WTC11 (cell line): ENCODE data around the gene HDAC1. TPM values are rescaled to one million over a fixed set of nuclear protein-coding genes. Genes with fewer than 3 reads are reported as not detected.

Source experiments
- ATAC-seq: fragments of 200-7000 bp; cut with Tn5 transposase; 2 replicates; pipeline ENCODE4 v1.10.0; 2021; ENCODE audit warnings: mild to moderate bottlenecking, moderate library complexity
- CTCF ChIA-PET: fragments of 300-600 bp; sonication (Branson Sonifier 250); formaldehyde crosslinking; loops from one replicate; lab custom pipeline; 2021; ENCODE audit warnings: antibody characterized with exemption; lab: Charles Lee
- POLR2A ChIA-PET: fragments of 350-600 bp; sonication (Branson Sonifier 250); formaldehyde crosslinking; loops from one replicate; lab custom pipeline; 2021; ENCODE audit warnings: antibody characterized with exemption; lab: Charles Lee
- DNase-seq: peaks from one replicate; pipeline ENCODE4 v3.0.0; 2021; ENCODE audit warnings: low spot score
- H3K27ac Mint-ChIP-seq: 2 replicates; pipeline ENCODE4 v1.8.0; 2021; ENCODE audit warnings: mixed read lengths
- H3K27me3 Mint-ChIP-seq: 2 replicates; pipeline ENCODE4 v1.8.0; 2021; ENCODE audit warnings: low read depth, mild to moderate bottlenecking, moderate library complexity, mixed read lengths
- H3K36me3 Mint-ChIP-seq: 2 replicates; pipeline ENCODE4 v1.8.0; 2021; ENCODE audit warnings: mixed read lengths
- H3K4me1 Mint-ChIP-seq: 2 replicates; pipeline ENCODE4 v1.8.0; 2022; ENCODE audit warnings: mixed read lengths
- H3K4me3 Mint-ChIP-seq: 2 replicates; pipeline ENCODE4 v1.8.0; 2021; ENCODE audit warnings: mild to moderate bottlenecking, moderate library complexity, mixed read lengths
- H3K9me3 Mint-ChIP-seq: 2 replicates; pipeline ENCODE4 v1.8.0; 2021; ENCODE audit warnings: mixed read lengths
- ATF2 ChIP-seq: sonication (generic); formaldehyde crosslinking; IDR thresholded peaks from 2 replicates; pipeline ENCODE4 v1.8.1; 2022; ENCODE audit warnings: low read depth, missing genetic modification reagents, borderline replicate concordance
- CREB1 ChIP-seq: sonication (generic); formaldehyde crosslinking; IDR thresholded peaks from 2 replicates; pipeline ENCODE4 v1.8.0; 2023; ENCODE audit warnings: mild to moderate bottlenecking, missing genetic modification reagents
- FOXJ3 ChIP-seq: sonication (generic); formaldehyde crosslinking; IDR thresholded peaks from 2 replicates; pipeline ENCODE4 v1.9.0; 2021; ENCODE audit warnings: missing genetic modification reagents, mild to moderate bottlenecking, borderline replicate concordance
- GABPB1 ChIP-seq: sonication (generic); formaldehyde crosslinking; IDR thresholded peaks from 2 replicates; pipeline ENCODE4 v1.8.1; 2023; ENCODE audit warnings: mild to moderate bottlenecking, missing genetic modification reagents
- GTF2I ChIP-seq: fragments of 250-450 bp; sonication (Bioruptor Pico); conservative IDR thresholded peaks from 2 replicates; pipeline ENCODE4 v1.4.0; 2021; ENCODE audit warnings: mild to moderate bottlenecking
- HMGA2 ChIP-seq: fragments of 250-450 bp; sonication (Bioruptor Pico); IDR thresholded peaks from 2 replicates; pipeline ENCODE4 v1.4.0; 2021; ENCODE audit warnings: mild to moderate bottlenecking, moderate library complexity
- JUN ChIP-seq: sonication (generic); formaldehyde crosslinking; IDR thresholded peaks from 2 replicates; pipeline ENCODE4 v1.8.0; 2023; ENCODE audit warnings: mild to moderate bottlenecking, missing genetic modification reagents
- MLX ChIP-seq: sonication (generic); formaldehyde crosslinking; IDR thresholded peaks from 2 replicates; pipeline ENCODE4 v1.8.1; 2023; ENCODE audit warnings: mild to moderate bottlenecking, missing genetic modification reagents, moderate library complexity
- NFATC4 ChIP-seq: fragments of 250-450 bp; sonication (Bioruptor Pico); IDR thresholded peaks from 2 replicates; pipeline ENCODE4 v1.9.0; 2021; ENCODE audit warnings: mild to moderate bottlenecking
- NFYB ChIP-seq: sonication (generic); formaldehyde crosslinking; conservative IDR thresholded peaks from 2 replicates; pipeline ENCODE4 v1.8.0; 2022; ENCODE audit warnings: low read depth, missing genetic modification reagents
- NR1H2 ChIP-seq: sonication (generic); formaldehyde crosslinking; IDR thresholded peaks from 2 replicates; pipeline ENCODE4 v1.9.0; 2021; ENCODE audit warnings: mild to moderate bottlenecking, moderate library complexity, missing genetic modification reagents
- PREB ChIP-seq: sonication (generic); formaldehyde crosslinking; IDR thresholded peaks from 2 replicates; pipeline ENCODE4 v1.8.1; 2022; ENCODE audit warnings: mild to moderate bottlenecking, missing genetic modification reagents, moderate library complexity, borderline replicate concordance
- PRRX2 ChIP-seq: fragments of 250-450 bp; sonication (Bioruptor Pico); IDR thresholded peaks from 2 replicates; pipeline ENCODE4 v1.8.0; 2021; ENCODE audit warnings: mild to moderate bottlenecking
- RELA ChIP-seq: sonication (generic); formaldehyde crosslinking; IDR thresholded peaks from 2 replicates; pipeline ENCODE4 v1.8.1; 2022; ENCODE audit warnings: missing genetic modification reagents, mild to moderate bottlenecking, borderline replicate concordance
- SMAD3 ChIP-seq: sonication (generic); formaldehyde crosslinking; IDR thresholded peaks from 2 replicates; pipeline ENCODE4 v1.8.0; 2022; ENCODE audit warnings: missing genetic modification reagents, mild to moderate bottlenecking, borderline replicate concordance
- TCF7 ChIP-seq: sonication (generic); formaldehyde crosslinking; IDR thresholded peaks from 2 replicates; pipeline ENCODE4 v1.8.0; 2022; ENCODE audit warnings: mild to moderate bottlenecking, low read depth, missing genetic modification reagents, moderate library complexity
- TEAD4 ChIP-seq: sonication (generic); formaldehyde crosslinking; IDR thresholded peaks from 2 replicates; pipeline ENCODE4 v1.8.0; 2022; ENCODE audit warnings: mild to moderate bottlenecking, missing genetic modification reagents
- TP53 ChIP-seq: sonication (generic); formaldehyde crosslinking; IDR thresholded peaks from 2 replicates; pipeline ENCODE4 v1.8.1; 2023; ENCODE audit warnings: mild to moderate bottlenecking, missing genetic modification reagents
- ZNF138 ChIP-seq: sonication (generic); formaldehyde crosslinking; conservative IDR thresholded peaks from 2 replicates; pipeline ENCODE4 v1.8.1; 2022; ENCODE audit warnings: mild to moderate bottlenecking, moderate library complexity, missing genetic modification reagents
- ZNF219 ChIP-seq: sonication (generic); formaldehyde crosslinking; IDR thresholded peaks from 2 replicates; pipeline ENCODE4 v1.8.0; 2023; ENCODE audit warnings: missing genetic modification reagents, mild to moderate bottlenecking, borderline replicate concordance
- ZNF396 ChIP-seq: fragments of 250-450 bp; sonication (Bioruptor Pico); IDR thresholded peaks from 2 replicates; pipeline ENCODE4 v1.8.0; 2021; ENCODE audit warnings: mild to moderate bottlenecking, moderate library complexity, borderline replicate concordance
- ZNF416 ChIP-seq: fragments of 250-450 bp; sonication (Bioruptor Pico); IDR thresholded peaks from 2 replicates; pipeline ENCODE4 v1.9.0; 2021; ENCODE audit warnings: mild to moderate bottlenecking, inconsistent platforms
- ZNF671 ChIP-seq: fragments of 250-450 bp; sonication (Bioruptor Pico); IDR thresholded peaks from 2 replicates; pipeline ENCODE4 v1.8.0; 2021; ENCODE audit warnings: mild to moderate bottlenecking
- total RNA-seq: library from RNA; stranded (reverse); gene quantifications from 3 replicates; pipeline ENCODE4 v1.2.3, GENCODE V29; 2021
- TF ChIP-seq, protein P1 (sequence below): sonication (generic); formaldehyde crosslinking; IDR thresholded peaks from 2 replicates; pipeline ENCODE4 v1.8.1; 2023; ENCODE audit warnings: mild to moderate bottlenecking, missing genetic modification reagents, moderate library complexity
- TF ChIP-seq, protein P2 (sequence below): sonication (generic); formaldehyde crosslinking; IDR thresholded peaks from 2 replicates; pipeline ENCODE4 v1.8.0; 2023; ENCODE audit warnings: missing genetic modification reagents, mild to moderate bottlenecking, borderline replicate concordance
- TF ChIP-seq, protein P3 (sequence below): sonication (generic); formaldehyde crosslinking; IDR thresholded peaks from 2 replicates; pipeline ENCODE4 v1.8.1; 2023; ENCODE audit warnings: mild to moderate bottlenecking, moderate library complexity, missing genetic modification reagents
- TF ChIP-seq, protein P4 (sequence below): sonication (generic); formaldehyde crosslinking; IDR thresholded peaks from 2 replicates; pipeline ENCODE4 v1.8.1; 2023; ENCODE audit warnings: mild to moderate bottlenecking, missing genetic modification reagents

HDAC1 gene
- total RNA-seq, 1 experiment from 2014 or later, result 108 TPM

DNA sequence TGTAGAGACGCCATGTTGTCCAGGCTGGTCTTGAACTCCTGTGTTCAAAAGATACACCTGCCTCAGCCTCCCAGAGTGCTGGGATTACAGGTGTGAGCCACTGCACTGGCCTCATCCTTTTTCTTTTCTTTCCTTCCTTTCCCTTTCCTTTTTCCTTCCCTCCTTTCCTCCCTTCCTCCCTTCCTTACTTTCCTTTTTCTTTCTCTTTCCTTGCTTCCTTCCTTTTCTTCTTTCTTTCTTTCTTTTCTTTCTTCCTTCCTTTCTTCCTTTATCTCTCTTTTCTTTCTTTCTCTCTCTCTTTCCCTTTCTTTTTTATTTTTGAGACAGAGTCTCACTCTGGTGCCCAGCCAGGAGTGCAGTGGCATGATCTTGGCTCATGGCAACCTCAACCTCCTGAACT lies 64.6 kb downstream of the HDAC1 start:
- ATAC-seq (no peak), DNase-seq (no peak)
- POLR2A ChIA-PET, result no interaction called here
- Mint-ChIP-seq H3K27ac (no peak overlapping the region), H3K9me3 (no peaks in the 10 kb centered on the region), H3K4me3 (no peak overlapping the region), H3K27me3 (peaks cover 54% of the 10 kb centered on the region), H3K36me3 (no peaks in the 10 kb centered on the region; the same call in 1 of the 2 replicates), H3K4me1 (peaks cover 21% of the 10 kb centered on the region)
- TF ChIP-seq ATF2 (CRISPR knock-in tag) (no peak), ZNF416 (no peak), RELA (no peak), ZNF219 (CRISPR knock-in tag) (no peak), MLX (CRISPR knock-in tag) (no peak), PREB (no peak), CREB1 (CRISPR knock-in tag) (no peak), NR1H2 (no peak), NFATC4 (CRISPR knock-in tag) (no peak), ZNF671 (CRISPR knock-in tag) (no peak), ZNF396 (CRISPR knock-in tag) (no peak), ZNF138 (CRISPR knock-in tag) (no peak)
- TF ChIP-seq, protein P1, sequence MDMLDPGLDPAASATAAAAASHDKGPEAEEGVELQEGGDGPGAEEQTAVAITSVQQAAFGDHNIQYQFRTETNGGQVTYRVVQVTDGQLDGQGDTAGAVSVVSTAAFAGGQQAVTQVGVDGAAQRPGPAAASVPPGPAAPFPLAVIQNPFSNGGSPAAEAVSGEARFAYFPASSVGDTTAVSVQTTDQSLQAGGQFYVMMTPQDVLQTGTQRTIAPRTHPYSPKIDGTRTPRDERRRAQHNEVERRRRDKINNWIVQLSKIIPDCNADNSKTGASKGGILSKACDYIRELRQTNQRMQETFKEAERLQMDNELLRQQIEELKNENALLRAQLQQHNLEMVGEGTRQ (CRISPR knock-in tag), result no peak
- CTCF ChIA-PET, result no interaction called here

GRCh38 chr1:32357614-32358013 lies 65.7 kb downstream of the HDAC1 start:
- ChIA-PET CTCF (no interaction called here), POLR2A (no interaction called here)
- DNase-seq (no peak), ATAC-seq (no peak)
- no peak overlapping the region for H3K4me3 Mint-ChIP-seq
- peaks cover 54% of the 10 kb centered on the region for H3K27me3 Mint-ChIP-seq
- H3K4me1 Mint-ChIP-seq, result peaks cover 20% of the 10 kb centered on the region
- H3K27ac Mint-ChIP-seq, result no peak overlapping the region
- no peaks in the 10 kb centered on the region; the same call in 1 of the 2 replicates for H3K36me3 Mint-ChIP-seq
- no peaks in the 10 kb centered on the region for H3K9me3 Mint-ChIP-seq
- TF ChIP-seq JUN (no peak), ZNF416 (no peak), GABPB1 (no peak), GTF2I (CRISPR knock-in tag) (no peak), NFYB (CRISPR knock-in tag) (no peak), PRRX2 (CRISPR knock-in tag) (no peak), FOXJ3 (CRISPR knock-in tag) (no peak), ZNF219 (CRISPR knock-in tag) (no peak), TP53 (CRISPR knock-in tag) (no peak), HMGA2 (CRISPR knock-in tag) (no peak), SMAD3 (CRISPR knock-in tag) (no peak), TCF7 (no peak), TEAD4 (CRISPR knock-in tag) (no peak)
- TF ChIP-seq, protein P2, sequence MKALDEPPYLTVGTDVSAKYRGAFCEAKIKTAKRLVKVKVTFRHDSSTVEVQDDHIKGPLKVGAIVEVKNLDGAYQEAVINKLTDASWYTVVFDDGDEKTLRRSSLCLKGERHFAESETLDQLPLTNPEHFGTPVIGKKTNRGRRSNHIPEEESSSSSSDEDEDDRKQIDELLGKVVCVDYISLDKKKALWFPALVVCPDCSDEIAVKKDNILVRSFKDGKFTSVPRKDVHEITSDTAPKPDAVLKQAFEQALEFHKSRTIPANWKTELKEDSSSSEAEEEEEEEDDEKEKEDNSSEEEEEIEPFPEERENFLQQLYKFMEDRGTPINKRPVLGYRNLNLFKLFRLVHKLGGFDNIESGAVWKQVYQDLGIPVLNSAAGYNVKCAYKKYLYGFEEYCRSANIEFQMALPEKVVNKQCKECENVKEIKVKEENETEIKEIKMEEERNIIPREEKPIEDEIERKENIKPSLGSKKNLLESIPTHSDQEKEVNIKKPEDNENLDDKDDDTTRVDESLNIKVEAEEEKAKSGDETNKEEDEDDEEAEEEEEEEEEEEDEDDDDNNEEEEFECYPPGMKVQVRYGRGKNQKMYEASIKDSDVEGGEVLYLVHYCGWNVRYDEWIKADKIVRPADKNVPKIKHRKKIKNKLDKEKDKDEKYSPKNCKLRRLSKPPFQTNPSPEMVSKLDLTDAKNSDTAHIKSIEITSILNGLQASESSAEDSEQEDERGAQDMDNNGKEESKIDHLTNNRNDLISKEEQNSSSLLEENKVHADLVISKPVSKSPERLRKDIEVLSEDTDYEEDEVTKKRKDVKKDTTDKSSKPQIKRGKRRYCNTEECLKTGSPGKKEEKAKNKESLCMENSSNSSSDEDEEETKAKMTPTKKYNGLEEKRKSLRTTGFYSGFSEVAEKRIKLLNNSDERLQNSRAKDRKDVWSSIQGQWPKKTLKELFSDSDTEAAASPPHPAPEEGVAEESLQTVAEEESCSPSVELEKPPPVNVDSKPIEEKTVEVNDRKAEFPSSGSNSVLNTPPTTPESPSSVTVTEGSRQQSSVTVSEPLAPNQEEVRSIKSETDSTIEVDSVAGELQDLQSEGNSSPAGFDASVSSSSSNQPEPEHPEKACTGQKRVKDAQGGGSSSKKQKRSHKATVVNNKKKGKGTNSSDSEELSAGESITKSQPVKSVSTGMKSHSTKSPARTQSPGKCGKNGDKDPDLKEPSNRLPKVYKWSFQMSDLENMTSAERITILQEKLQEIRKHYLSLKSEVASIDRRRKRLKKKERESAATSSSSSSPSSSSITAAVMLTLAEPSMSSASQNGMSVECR, result no peak
- TF ChIP-seq, protein P3, sequence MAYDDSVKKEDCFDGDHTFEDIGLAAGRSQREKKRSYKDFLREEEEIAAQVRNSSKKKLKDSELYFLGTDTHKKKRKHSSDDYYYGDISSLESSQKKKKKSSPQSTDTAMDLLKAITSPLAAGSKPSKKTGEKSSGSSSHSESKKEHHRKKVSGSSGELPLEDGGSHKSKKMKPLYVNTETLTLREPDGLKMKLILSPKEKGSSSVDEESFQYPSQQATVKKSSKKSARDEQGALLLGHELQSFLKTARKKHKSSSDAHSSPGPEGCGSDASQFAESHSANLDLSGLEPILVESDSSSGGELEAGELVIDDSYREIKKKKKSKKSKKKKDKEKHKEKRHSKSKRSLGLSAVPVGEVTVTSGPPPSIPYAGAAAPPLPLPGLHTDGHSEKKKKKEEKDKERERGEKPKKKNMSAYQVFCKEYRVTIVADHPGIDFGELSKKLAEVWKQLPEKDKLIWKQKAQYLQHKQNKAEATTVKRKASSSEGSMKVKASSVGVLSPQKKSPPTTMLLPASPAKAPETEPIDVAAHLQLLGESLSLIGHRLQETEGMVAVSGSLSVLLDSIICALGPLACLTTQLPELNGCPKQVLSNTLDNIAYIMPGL (CRISPR knock-in tag), result no peak
- TF ChIP-seq, protein P4, sequence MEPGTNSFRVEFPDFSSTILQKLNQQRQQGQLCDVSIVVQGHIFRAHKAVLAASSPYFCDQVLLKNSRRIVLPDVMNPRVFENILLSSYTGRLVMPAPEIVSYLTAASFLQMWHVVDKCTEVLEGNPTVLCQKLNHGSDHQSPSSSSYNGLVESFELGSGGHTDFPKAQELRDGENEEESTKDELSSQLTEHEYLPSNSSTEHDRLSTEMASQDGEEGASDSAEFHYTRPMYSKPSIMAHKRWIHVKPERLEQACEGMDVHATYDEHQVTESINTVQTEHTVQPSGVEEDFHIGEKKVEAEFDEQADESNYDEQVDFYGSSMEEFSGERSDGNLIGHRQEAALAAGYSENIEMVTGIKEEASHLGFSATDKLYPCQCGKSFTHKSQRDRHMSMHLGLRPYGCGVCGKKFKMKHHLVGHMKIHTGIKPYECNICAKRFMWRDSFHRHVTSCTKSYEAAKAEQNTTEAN (CRISPR knock-in tag), result no peak
